ENCODE measurements around the gene APOBEC3H. TPM values are rescaled to one million over a fixed set of nuclear protein-coding genes. Genes with fewer than 3 reads are reported as not detected.
"Not testable (repeated sequence)": the region's sequence is repeated elsewhere in the genome, so short reads cannot be mapped to it uniquely, and the experiment has no call there.

APOBEC3H gene
- not detected in 2 replicates for total RNA-seq

DNA sequence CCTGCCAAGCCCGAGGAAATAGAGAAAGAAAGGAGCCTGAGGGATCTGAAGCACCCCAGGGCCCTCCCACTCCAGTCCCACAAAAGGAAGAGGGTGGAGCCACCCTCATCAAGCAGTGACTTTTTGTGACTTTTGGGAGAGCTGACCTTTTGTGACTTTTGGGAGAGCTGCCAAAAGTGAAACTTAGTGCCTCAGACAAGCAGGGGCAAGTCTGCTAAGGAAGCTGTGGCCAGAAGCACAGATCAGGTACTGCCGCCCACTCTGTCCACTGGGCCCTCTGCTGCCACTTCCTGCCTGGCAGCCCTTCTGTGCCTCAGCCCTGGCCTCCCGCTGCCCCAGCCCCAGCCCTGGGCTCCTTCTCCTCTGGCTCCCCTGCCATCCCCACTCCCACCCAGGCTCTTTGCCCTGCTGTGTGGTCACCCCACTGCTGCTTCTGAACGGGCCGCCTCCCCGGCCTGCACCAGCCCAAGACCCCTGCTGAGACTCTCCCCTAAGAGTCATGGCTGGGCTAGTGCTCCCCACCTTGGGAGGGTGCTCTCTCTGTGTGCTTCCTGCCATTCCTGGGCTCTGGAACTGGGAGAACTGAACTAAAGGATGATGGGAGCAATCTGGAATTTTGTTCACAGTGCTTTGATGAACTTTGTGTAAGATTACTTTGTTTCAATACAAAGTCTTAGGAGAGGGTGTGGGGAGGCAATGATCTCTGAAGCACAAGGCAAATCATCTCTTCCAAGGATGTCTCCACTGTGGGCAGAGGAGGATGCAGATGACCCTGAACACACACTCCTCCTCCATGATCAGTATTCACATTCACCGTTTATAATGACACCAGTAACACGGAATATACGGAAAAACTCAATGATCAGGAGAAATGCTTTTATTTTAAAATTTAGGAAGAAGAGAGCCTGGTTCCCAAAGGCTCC is at the start of gene APOBEC3H:
TSS of gene APOBEC3H (plus strand) at position 147 of the 923 bp plus-strand sequence. CDS start 3,035 bp downstream, outside the sequence.
- no peak within 1 kb of the TSS for H3K4me3 ChIP-seq (ENCODE audit: low read depth, low read length)
- TF ChIP-seq, protein P1, sequence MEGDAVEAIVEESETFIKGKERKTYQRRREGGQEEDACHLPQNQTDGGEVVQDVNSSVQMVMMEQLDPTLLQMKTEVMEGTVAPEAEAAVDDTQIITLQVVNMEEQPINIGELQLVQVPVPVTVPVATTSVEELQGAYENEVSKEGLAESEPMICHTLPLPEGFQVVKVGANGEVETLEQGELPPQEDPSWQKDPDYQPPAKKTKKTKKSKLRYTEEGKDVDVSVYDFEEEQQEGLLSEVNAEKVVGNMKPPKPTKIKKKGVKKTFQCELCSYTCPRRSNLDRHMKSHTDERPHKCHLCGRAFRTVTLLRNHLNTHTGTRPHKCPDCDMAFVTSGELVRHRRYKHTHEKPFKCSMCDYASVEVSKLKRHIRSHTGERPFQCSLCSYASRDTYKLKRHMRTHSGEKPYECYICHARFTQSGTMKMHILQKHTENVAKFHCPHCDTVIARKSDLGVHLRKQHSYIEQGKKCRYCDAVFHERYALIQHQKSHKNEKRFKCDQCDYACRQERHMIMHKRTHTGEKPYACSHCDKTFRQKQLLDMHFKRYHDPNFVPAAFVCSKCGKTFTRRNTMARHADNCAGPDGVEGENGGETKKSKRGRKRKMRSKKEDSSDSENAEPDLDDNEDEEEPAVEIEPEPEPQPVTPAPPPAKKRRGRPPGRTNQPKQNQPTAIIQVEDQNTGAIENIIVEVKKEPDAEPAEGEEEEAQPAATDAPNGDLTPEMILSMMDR (IDR thresholded peaks at IDR 0.05; ENCODE audit: insufficient read depth, low read length, poor library complexity, severe bottlenecking): no peak

DNA sequence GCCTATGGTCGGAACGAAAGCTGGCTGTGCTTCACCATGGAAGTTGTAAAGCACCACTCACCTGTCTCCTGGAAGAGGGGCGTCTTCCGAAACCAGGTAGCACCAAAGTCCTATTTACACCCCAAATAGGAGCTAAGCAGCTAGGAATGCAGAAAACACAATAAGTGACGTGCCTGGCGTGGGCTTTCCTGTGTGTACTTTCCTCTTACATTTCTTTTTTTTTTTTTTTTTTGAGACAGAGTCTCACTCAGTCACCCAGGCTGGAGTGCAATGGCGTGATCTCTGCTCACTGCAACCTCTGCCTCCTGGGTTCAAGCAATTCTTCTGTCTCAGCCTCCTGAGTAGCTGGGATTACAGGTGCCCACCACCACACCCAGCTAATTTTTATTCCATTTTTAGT is 47.6 kb upstream of the APOBEC3H start:
- not testable (repeated sequence) for H3K36me3 ChIP-seq (ENCODE audit: control insufficient read depth, insufficient read depth, low read length); DNase-seq (ENCODE audit: low read depth); H3K27me3 ChIP-seq (ENCODE audit: control insufficient read depth, insufficient read depth, low read length); H3K4me3 ChIP-seq (ENCODE audit: low read depth, low read length)

More for the DNA sequence above, at the start of gene APOBEC3H:
- no peak for DNase-seq (ENCODE audit: low read depth)
- Histone ChIP-seq H3K27me3 (ENCODE audit: control insufficient read depth, insufficient read depth, low read length) (peaks cover 2% of the 10 kb centered on the region), H3K36me3 (ENCODE audit: control insufficient read depth, insufficient read depth, low read length) (no peaks in the 10 kb centered on the region)

DNA sequence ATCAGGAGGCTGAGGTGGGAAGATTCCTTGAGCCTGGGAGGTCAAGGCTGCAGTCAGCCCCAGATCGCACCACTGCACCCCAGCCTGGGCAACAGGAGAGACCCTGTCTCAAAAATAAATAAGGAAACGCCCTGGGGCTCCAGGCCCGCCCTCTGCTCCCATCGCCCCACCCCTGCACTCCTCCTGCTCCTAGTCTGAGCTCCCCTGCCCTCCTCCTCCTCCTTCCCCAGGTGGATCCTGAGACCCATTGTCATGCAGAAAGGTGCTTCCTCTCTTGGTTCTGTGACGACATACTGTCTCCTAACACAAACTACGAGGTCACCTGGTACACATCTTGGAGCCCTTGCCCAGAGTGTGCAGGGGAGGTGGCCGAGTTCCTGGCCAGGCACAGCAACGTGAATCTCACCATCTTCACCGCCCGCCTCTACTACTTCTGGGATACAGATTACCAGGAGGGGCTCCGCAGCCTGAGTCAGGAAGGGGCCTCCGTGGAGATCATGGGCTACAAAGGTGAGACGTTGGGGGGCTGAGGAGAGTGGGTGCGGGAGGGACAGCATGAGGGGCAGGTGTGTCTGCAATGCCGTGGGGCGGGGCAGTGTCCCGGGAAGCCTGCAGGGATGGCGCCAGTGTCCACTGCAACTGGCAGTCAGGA is 45.1 kb upstream of the APOBEC3H start:
- H3K4me3 ChIP-seq (ENCODE audit: low read depth, low read length); H3K27me3 ChIP-seq (ENCODE audit: control insufficient read depth, insufficient read depth, low read length); H3K36me3 ChIP-seq (ENCODE audit: control insufficient read depth, insufficient read depth, low read length); DNase-seq (ENCODE audit: low read depth): not testable (repeated sequence)

DNA sequence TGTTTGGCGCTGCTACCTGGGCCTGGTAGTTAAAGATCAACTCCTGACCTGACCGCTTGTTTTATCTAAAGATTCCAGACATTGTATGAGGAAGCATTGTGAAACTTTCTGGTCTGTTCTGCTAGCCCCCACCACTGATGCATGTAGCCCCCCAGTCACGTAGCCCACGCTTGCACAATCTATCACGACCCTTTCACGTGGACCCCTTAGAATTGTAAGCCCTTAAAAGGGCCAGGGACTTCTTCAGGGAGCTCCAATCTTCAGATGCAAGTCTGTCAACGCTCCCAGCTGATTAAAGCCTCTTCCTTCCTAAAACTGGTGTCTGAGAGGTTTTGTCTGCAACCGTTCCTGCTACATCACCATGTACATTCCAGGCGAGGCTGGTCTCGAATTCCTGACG is 41.4 kb upstream of the APOBEC3H start:
- TF ChIP-seq, protein P1 (IDR thresholded peaks at IDR 0.05; ENCODE audit: insufficient read depth, low read length, poor library complexity, severe bottlenecking): no peak
- DNase-seq (ENCODE audit: low read depth): no peak
- Histone ChIP-seq H3K27me3 (ENCODE audit: control insufficient read depth, insufficient read depth, low read length) (peaks cover 4% of the 10 kb centered on the region), H3K36me3 (ENCODE audit: control insufficient read depth, insufficient read depth, low read length) (no peaks in the 10 kb centered on the region), H3K4me3 (ENCODE audit: low read depth, low read length) (no peak overlapping the region)

DNA sequence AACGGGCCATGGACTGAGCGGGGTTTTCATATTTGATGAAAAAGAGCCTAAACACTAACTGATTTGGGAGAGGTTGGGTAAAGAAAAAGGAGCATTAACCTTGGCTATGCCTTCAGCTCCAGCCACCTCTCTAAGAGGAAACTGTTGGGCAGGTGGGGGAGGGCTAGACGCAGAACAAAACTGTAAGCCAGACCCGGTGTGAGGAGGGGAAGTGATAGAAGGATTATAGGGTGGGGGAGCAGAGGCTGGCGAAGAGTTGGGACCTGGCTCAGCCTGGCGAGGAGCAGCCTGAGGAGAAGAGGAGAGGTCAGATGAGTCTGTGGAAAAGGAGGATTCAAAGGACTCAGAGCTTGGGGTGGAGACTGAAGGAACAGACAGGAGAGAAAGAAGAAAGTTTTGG is 35.8 kb upstream of the APOBEC3H start:
- not testable (repeated sequence) for DNase-seq (ENCODE audit: low read depth); H3K36me3 ChIP-seq (ENCODE audit: control insufficient read depth, insufficient read depth, low read length); H3K4me3 ChIP-seq (ENCODE audit: low read depth, low read length); H3K27me3 ChIP-seq (ENCODE audit: control insufficient read depth, insufficient read depth, low read length)

DNA sequence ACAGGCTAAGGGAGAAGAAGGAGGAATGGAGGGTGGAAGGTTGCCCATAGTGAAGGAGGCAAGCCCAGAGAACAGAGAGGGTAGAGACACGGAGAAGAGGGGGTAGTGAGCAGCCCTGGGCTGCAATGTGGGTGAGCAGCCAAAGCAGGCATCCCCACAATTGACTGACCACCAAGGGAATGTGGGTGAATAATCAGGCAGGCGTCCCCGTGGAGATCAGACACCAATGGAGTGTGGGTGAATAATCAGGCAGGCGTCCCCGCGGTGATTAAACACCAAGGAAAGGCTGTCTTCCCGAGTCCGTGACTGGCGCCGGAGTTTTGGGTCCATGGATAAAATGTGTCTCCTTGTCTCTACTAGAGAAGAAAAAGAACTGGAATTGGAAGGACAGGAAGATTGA is 35.1 kb upstream of the APOBEC3H start:
- not testable (repeated sequence) for H3K4me3 ChIP-seq (ENCODE audit: low read depth, low read length); H3K36me3 ChIP-seq (ENCODE audit: control insufficient read depth, insufficient read depth, low read length); H3K27me3 ChIP-seq (ENCODE audit: control insufficient read depth, insufficient read depth, low read length); DNase-seq (ENCODE audit: low read depth)

DNA sequence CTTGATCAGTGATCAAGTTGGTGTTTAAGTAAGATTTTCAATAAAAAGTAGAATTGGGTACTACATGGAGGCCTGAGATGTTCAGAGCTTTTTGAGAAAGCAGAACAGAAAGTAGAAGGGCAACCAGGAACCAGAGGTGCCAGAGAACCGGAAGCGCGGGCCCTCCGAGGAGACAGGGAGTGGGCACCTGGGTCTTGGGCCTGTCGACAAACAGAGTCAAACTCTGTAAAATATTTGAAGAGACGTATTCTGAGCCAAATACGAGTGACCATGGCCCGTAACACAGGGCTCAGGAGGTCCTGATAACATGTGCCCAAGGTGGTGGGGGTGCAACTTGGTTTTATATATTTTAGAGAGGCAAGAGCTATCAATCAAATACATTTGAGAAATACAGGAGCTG is 33.1 kb upstream of the APOBEC3H start:
- not testable (repeated sequence) for DNase-seq (ENCODE audit: low read depth); H3K36me3 ChIP-seq (ENCODE audit: control insufficient read depth, insufficient read depth, low read length); H3K27me3 ChIP-seq (ENCODE audit: control insufficient read depth, insufficient read depth, low read length); H3K4me3 ChIP-seq (ENCODE audit: low read depth, low read length)

DNA sequence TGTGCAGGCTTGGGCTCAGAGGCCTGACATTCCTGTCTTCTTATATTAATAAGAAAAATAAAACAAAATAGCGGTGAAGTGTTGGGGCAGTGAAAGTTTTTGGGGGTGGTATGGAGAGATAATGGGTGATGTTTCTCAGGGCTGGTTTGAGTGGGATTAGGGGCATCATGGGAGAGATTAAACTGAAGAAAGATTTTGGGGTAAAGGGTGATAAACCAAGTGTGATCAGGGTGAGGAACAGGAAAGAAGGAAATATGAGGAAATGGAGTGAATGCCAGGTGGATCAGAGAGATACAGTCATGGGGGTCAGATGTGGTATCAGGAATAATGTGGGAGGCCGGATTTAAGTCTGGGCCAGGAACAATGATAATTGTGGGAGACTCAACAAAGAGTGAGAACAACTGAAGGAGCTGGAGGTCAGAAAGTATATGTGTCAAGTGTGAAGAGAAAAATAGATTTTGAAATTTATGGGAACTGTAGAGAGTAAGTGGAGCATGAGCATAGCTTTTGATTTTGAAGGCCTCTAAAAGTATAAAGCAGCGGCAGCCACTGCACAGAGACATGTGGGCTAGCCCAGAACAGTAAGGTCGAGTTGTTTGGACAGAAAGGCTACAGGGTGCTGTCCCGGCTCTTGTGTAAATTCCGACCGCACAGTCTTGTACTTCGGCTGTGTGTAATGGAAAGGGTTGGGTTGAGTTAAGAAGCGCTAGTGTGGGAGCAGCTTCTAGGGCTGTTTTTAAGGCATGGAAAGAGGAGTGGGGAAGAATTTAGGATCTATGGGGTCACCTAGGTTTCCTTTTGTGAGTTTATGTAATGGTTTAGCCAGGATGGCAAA is 30.4 kb upstream of the APOBEC3H start:
- not testable (repeated sequence) for H3K27me3 ChIP-seq (ENCODE audit: control insufficient read depth, insufficient read depth, low read length); H3K36me3 ChIP-seq (ENCODE audit: control insufficient read depth, insufficient read depth, low read length); H3K4me3 ChIP-seq (ENCODE audit: low read depth, low read length); DNase-seq (ENCODE audit: low read depth)
